ENCODE data around the gene CXCL16.

The CXCL16 gene

GRCh38 chr17:4721203-4722135, 18.3 kb downstream of the CXCL16 start:
- ATAC-seq = no peak; the same call in 2 of the 3 replicates
- TF ChIP-seq ISL1 (CRISPR knock-in tag; IDR thresholded peaks at IDR 0.05) (no peak), TSHZ2 (CRISPR knock-in tag; IDR thresholded peaks at IDR 0.05) (no peak), ZFP30 (CRISPR knock-in tag; IDR thresholded peaks at IDR 0.05) (no peak), GLIS3 (CRISPR knock-in tag; IDR thresholded peaks at IDR 0.05) (no peak), RARB (CRISPR knock-in tag; IDR thresholded peaks at IDR 0.05) (no peak), SNAI2 (CRISPR knock-in tag; IDR thresholded peaks at IDR 0.05) (no peak), TCF4 (CRISPR knock-in tag; IDR thresholded peaks at IDR 0.05; ENCODE audit: borderline replicate concordance) (no peak), ZC3H10 (CRISPR knock-in tag; IDR thresholded peaks at IDR 0.05) (no peak), POU6F1 (CRISPR knock-in tag; IDR thresholded peaks at IDR 0.05; ENCODE audit: borderline replicate concordance, low read depth) (no peak), ZNF565 (CRISPR knock-in tag; conservative IDR thresholded peaks at IDR 0.05; ENCODE audit: low read depth) (no peak), ZNF8 (CRISPR knock-in tag; IDR thresholded peaks at IDR 0.05) (no peak)

GRCh38 chr17:4720787-4721186, 18.9 kb downstream of the CXCL16 start:
- TF ChIP-seq RARB (CRISPR knock-in tag; IDR thresholded peaks at IDR 0.05) (no peak), CREB5 (CRISPR knock-in tag; IDR thresholded peaks at IDR 0.05; ENCODE audit: low read depth) (no peak), SNAI2 (CRISPR knock-in tag; IDR thresholded peaks at IDR 0.05) (no peak)
- no peak for ATAC-seq

GRCh38 chr17:4719684-4720221, 20.0 kb downstream of the CXCL16 start:
- ATAC-seq = no peak
- TF ChIP-seq PPARA (CRISPR knock-in tag; IDR thresholded peaks at IDR 0.05; ENCODE audit: borderline replicate concordance) = no peak
- TF ChIP-seq ZNF8 (CRISPR knock-in tag; IDR thresholded peaks at IDR 0.05) = no peak
- TF ChIP-seq ISL1 (CRISPR knock-in tag; IDR thresholded peaks at IDR 0.05) = no peak
- TF ChIP-seq CSDC2 (CRISPR knock-in tag; IDR thresholded peaks at IDR 0.05) = no peak
- TF ChIP-seq CREB5 (CRISPR knock-in tag; IDR thresholded peaks at IDR 0.05; ENCODE audit: low read depth) = no peak

- no peak for TF ChIP-seq PPARA (CRISPR knock-in tag; IDR thresholded peaks at IDR 0.05; ENCODE audit: borderline replicate concordance)
- TF ChIP-seq GLIS3 (CRISPR knock-in tag; IDR thresholded peaks at IDR 0.05) = no peak
- TF ChIP-seq TCF4 (CRISPR knock-in tag; IDR thresholded peaks at IDR 0.05; ENCODE audit: borderline replicate concordance) = no peak
- TF ChIP-seq ZC3H10 (CRISPR knock-in tag; IDR thresholded peaks at IDR 0.05) = no peak
- TF ChIP-seq CSDC2 (CRISPR knock-in tag; IDR thresholded peaks at IDR 0.05) = no peak
- no peak for TF ChIP-seq ZNF565 (CRISPR knock-in tag; conservative IDR thresholded peaks at IDR 0.05; ENCODE audit: low read depth)
- TF ChIP-seq CSRNP3 (CRISPR knock-in tag; IDR thresholded peaks at IDR 0.05) = no peak
- no peak for TF ChIP-seq ISL1 (CRISPR knock-in tag; IDR thresholded peaks at IDR 0.05)
- TF ChIP-seq CREB5 (CRISPR knock-in tag; IDR thresholded peaks at IDR 0.05; ENCODE audit: low read depth) = no peak
- TF ChIP-seq SNAI2 (CRISPR knock-in tag; IDR thresholded peaks at IDR 0.05) = no peak
- no peak for TF ChIP-seq ARNTL (CRISPR knock-in tag; IDR thresholded peaks at IDR 0.05; ENCODE audit: borderline replicate concordance, low read depth)
- TF ChIP-seq ZNF8 (CRISPR knock-in tag; IDR thresholded peaks at IDR 0.05) = no peak
- no peak for TF ChIP-seq RARB (CRISPR knock-in tag; IDR thresholded peaks at IDR 0.05)
- TF ChIP-seq ZFP30 (CRISPR knock-in tag; IDR thresholded peaks at IDR 0.05) = no peak
- no peak for TF ChIP-seq BACH2 (CRISPR knock-in tag; IDR thresholded peaks at IDR 0.05; ENCODE audit: borderline replicate concordance)
- no peak for ATAC-seq
Observed at GRCh38 chr17:4719146-4719545, 20.6 kb downstream of the CXCL16 start.

Measured in SK-N-SH treated with all-trans-retinoic acid at 6 μM for 48 hours (cell line).